ENCODE data around the gene F7. TPM values are rescaled to one million over a fixed set of nuclear protein-coding genes. Genes with fewer than 3 reads are reported as not detected.
A peak's percentile ranks its signal among the peaks of the same experiment; 100 is the strongest.

The F7 gene
- total RNA-seq, 1 donor from 2014 or later: not detected

DNA sequence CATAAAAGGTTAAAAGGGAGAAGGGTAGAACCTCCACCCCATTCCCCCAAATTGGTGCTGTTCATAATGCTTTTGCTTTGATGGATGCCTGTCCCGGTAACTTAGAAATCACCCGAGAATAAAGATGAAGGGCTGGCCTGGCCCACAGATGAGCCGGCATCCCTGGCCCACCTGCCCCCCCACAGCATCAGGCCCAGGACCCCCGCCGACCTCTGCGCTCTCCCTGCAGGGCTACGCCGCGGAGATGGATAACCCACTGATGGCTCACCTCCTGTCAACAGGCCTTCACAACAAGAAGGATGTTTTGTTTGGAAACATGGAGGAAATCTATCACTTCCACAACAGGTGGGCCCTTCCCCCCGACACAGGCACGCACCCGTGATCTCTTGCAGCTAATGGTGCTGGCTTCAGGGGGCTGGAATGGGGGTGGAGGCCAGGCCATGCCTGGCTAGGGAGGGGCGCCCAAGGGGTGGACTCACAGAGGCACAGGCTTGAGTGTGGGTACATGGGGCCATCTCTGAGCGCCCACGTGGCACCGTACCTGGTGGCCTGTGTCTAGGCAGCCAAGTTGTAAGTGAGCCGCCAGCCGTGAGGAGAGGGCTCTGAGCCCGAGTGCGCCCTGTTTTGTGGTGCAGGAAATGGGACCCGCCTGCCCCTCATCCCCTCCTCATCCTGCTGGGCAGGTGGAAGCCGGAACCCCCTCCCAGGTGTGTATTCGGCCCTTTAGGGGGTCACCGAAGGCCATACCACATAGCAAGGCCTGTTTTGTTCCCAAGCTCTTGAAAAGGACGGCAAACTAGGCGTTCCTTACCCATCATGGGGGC lies 23.2 kb upstream of the F7 start:
- Histone ChIP-seq H3K27ac (no peak overlapping the region), H3K36me3 (peaks cover 27% of the 10 kb centered on the region), H3K4me1 (no peaks in the 10 kb centered on the region), H3K4me3 (no peak overlapping the region), H3K27me3 (ENCODE audit: low read depth) (no peaks in the 10 kb centered on the region), H3K9me3 (no peaks in the 10 kb centered on the region)
- DNase-seq (no peak), ATAC-seq (no peak)
- intact Hi-C loops (cut with DNase I): no loop called here
- TF ChIP-seq, protein P1, sequence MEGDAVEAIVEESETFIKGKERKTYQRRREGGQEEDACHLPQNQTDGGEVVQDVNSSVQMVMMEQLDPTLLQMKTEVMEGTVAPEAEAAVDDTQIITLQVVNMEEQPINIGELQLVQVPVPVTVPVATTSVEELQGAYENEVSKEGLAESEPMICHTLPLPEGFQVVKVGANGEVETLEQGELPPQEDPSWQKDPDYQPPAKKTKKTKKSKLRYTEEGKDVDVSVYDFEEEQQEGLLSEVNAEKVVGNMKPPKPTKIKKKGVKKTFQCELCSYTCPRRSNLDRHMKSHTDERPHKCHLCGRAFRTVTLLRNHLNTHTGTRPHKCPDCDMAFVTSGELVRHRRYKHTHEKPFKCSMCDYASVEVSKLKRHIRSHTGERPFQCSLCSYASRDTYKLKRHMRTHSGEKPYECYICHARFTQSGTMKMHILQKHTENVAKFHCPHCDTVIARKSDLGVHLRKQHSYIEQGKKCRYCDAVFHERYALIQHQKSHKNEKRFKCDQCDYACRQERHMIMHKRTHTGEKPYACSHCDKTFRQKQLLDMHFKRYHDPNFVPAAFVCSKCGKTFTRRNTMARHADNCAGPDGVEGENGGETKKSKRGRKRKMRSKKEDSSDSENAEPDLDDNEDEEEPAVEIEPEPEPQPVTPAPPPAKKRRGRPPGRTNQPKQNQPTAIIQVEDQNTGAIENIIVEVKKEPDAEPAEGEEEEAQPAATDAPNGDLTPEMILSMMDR (IDR thresholded peaks at IDR 0.05): no peak

DNA sequence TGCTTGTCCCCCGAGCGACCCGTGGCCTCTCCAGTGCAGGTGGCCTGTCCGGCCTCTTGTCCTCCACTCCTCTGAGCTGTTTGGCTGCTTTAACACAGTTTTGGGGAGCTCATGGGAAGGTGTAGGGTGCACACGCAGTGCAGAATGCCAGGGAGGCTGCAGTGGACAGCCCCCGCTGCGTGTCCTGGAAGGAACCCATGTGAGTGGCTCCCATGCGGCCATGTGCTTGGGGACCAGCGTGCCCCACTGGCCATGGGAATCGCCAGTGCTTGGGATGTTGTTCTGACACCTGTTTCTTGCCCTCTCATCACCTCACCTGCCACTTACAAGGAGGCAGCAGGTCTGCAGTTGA lies 22.6 kb upstream of the F7 start:
- no peak overlapping the region for H3K27ac ChIP-seq

DNA sequence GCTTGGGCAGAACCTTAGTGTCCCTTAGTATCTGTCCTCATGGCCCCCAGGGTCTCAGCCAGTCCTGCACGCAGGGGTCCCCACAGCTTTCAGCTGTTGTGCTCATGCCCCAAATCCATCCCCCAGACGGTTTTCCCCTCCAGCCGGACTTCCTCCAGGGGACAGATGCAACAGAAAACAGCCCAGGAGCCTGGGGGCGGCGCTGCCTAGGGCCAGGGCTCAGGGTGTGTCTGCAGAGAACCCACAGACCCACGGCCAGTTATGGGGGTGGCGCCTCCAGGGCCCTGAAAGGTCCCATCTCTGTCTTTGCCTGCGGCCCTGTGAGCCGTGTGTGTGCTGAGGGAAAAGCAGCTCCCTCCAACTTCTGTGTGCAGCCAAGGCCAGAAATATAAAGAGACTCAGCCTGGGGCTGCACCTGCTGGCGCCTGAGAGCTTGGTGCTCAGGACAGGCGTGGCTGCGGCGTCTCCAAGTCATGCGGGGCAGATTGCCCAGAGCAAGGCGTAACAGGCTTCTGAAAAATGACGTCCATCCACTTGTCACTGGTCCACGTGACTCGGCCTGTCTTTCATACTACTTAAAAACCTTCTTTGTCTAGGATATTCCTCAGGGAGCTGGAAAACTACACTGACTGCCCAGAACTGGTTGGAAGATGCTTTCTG lies 22.1 kb upstream of the F7 start:
- ATAC-seq: peak; percentile 85 to 94
- Histone ChIP-seq H3K27ac (no peak overlapping the region), H3K4me1 (no peaks in the 10 kb centered on the region), H3K27me3 (ENCODE audit: low read depth) (no peaks in the 10 kb centered on the region), H3K9me3 (no peaks in the 10 kb centered on the region), H3K4me3 (no peak overlapping the region), H3K36me3 (peaks cover 27% of the 10 kb centered on the region)
- DNase-seq: peak; percentile 87
- TF ChIP-seq, protein P1 (IDR thresholded peaks at IDR 0.05): no peak
- intact Hi-C loops (cut with DNase I): no loop called here

More for the DNA sequence above, 22.6 kb upstream of the F7 start:
- no peaks in the 10 kb centered on the region for H3K9me3 ChIP-seq
- no peaks in the 10 kb centered on the region for H3K27me3 ChIP-seq (ENCODE audit: low read depth)
- no peak overlapping the region for H3K4me3 ChIP-seq
- peak; percentile 29 for DNase-seq
- H3K4me1 ChIP-seq: no peaks in the 10 kb centered on the region
- TF ChIP-seq, protein P1 (IDR thresholded peaks at IDR 0.05): no peak
- intact Hi-C loops (cut with DNase I): no loop called here
- peaks cover 28% of the 10 kb centered on the region for H3K36me3 ChIP-seq
- ATAC-seq: no peak

DNA sequence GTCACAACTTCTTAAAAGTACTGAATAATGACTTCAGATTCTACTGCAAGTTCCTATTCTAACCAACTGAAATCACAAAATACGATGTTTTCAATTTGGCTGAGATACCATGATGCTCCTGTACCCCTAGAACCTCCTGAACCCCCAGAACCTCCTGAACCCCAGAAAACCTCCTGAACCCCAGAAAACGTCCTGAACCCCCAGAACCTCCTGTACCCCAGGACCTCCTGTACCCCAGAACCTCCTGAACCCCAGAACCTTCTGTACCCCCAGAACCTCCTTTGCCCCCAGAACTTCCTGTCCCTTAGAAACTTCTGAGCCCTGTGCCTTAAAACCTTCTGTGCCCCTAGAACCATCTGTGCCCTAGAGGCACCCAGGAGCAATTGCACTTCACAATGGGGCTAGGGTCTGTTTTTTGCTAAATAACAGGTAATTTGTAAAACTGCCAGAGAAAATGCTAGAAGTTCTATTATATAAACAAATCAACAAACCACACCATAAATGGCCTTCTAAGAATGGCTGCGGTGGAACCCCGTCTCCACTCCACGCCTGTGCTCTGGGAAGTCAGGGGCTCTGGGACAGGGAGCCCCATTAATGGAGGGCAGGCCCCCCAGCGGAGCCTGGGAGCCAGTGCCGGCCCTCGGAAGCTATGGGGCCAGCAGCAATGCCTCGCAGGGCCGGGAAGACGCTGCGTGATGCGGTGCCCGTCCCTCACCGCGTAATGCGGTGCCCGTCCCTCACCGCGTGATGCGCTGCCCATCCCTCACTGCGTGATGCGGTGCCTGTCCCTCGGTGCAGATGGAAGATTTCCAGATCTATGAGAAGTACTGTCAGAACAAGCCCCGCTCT lies 21.3 kb upstream of the F7 start:
- no peak overlapping the region for H3K27ac ChIP-seq
- TF ChIP-seq, protein P1 (IDR thresholded peaks at IDR 0.05): no peak
- H3K36me3 ChIP-seq: peaks cover 23% of the 10 kb centered on the region
- H3K27me3 ChIP-seq (ENCODE audit: low read depth): no peaks in the 10 kb centered on the region
- ATAC-seq: no peak
- H3K4me1 ChIP-seq: no peaks in the 10 kb centered on the region
- intact Hi-C loops (cut with DNase I): no loop called here
- DNase-seq: peak; percentile 21
- H3K4me3 ChIP-seq: no peak overlapping the region
- no peaks in the 10 kb centered on the region for H3K9me3 ChIP-seq

DNA sequence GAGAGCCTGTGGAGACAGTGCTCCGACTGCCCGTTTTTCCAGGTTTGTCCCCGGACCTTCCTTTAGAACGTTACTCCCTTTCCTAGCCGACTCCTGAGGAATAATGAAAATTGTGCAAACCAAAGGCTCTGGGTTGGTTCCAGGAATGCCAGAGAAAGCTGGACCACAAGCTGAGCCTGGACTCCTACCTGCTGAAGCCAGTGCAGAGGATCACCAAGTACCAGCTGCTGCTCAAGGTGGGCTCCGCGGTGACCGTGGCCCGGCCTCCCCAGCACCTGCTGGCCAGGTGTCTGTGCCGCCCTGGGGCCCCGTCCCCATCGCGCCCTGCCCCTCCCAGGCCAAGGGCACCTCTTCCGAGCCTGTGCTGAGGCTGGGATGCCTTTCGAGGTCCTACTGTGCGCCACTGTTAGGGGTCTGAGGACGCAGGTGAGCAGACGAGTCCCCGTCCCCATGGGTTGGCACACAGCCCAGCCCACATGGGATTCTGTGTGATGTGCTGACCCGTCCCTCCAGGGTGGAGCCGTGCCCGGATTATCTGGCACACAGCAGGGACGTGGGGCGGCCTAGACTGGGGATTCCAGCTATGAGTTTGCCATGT lies 20.5 kb upstream of the F7 start:
- no peak for ATAC-seq
- TF ChIP-seq, protein P1 (IDR thresholded peaks at IDR 0.05): no peak
- H3K36me3 ChIP-seq: peaks cover 28% of the 10 kb centered on the region
- peak; percentile 43 for DNase-seq
- intact Hi-C loops (cut with DNase I): no loop called here
- H3K4me1 ChIP-seq: no peaks in the 10 kb centered on the region
- H3K9me3 ChIP-seq: no peaks in the 10 kb centered on the region
- no peak overlapping the region for H3K27ac ChIP-seq
- H3K27me3 ChIP-seq (ENCODE audit: low read depth): no peaks in the 10 kb centered on the region
- no peak overlapping the region for H3K4me3 ChIP-seq

Measured in lower lobe of right lung (tissue), 2 donors.